HEK293T (cell line): ENCODE data around the gene CADPS.

Source experiments
- BHLHE40 ChIP-seq: fragments of 450-650 bp; IDR thresholded peaks from 2 replicates; pipeline ENCODE4 v1.6.1; 2016; ENCODE audit warnings: mild to moderate bottlenecking, moderate library complexity, borderline replicate concordance
- CTBP1 ChIP-seq: fragments of 450-650 bp; IDR thresholded peaks from 2 replicates; pipeline ENCODE4 v1.6.1; 2016; ENCODE audit warnings: borderline replicate concordance
- FOXA1 ChIP-seq: fragments of 450-650 bp; IDR thresholded peaks from 2 replicates; pipeline ENCODE4 v1.6.1; 2016; ENCODE audit warnings: mild to moderate bottlenecking
- FOXM1 ChIP-seq: fragments of 450-650 bp; IDR thresholded peaks from 2 replicates; pipeline ENCODE4 v1.6.1; 2017; ENCODE audit warnings: mild to moderate bottlenecking, borderline replicate concordance
- LEF1 ChIP-seq: fragments of 450-650 bp; IDR thresholded peaks from 2 replicates; pipeline ENCODE4 v1.6.1; 2017; ENCODE audit warnings: mild to moderate bottlenecking, borderline replicate concordance
- NFRKB ChIP-seq: fragments of 450-650 bp; IDR thresholded peaks from 2 replicates; pipeline ENCODE4 v1.6.1; 2016; ENCODE audit warnings: mild to moderate bottlenecking, moderate library complexity
- PKNOX1 ChIP-seq: fragments of 450-650 bp; IDR thresholded peaks from 2 replicates; pipeline ENCODE4 v1.6.1; 2016

GRCh38 chr3:62378311-62378789 lies 496.9 kb downstream of the CADPS start:
- TF ChIP-seq NFRKB (no peak), LEF1 (no peak), FOXA1 (no peak), FOXM1 (no peak), CTBP1 (no peak), PKNOX1 (no peak), BHLHE40 (no peak)
